ENCODE data around the gene DNMT3B.

DNA sequence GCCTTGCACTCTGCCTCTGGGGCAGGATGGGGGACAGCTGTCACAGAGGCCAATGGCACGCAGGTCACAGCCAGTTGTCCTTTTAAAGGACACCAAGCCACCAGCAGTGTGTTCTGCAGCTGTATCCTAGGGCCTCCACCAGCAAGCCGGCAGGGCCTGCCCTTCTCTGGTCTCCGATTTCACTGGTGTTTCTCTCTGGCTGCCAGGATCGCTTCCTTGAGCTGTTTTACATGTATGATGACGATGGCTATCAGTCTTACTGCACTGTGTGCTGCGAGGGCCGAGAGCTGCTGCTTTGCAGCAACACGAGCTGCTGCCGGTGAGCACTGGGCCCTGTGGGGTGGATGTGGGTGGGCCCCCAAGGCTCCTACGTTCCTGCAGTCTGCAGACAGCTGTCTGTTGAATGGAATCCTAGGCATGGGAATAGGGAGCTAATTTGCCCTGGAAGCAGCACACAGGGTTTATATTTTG, 34.8 kb downstream of the DNMT3B start:
- TF ChIP-seq, protein P1, sequence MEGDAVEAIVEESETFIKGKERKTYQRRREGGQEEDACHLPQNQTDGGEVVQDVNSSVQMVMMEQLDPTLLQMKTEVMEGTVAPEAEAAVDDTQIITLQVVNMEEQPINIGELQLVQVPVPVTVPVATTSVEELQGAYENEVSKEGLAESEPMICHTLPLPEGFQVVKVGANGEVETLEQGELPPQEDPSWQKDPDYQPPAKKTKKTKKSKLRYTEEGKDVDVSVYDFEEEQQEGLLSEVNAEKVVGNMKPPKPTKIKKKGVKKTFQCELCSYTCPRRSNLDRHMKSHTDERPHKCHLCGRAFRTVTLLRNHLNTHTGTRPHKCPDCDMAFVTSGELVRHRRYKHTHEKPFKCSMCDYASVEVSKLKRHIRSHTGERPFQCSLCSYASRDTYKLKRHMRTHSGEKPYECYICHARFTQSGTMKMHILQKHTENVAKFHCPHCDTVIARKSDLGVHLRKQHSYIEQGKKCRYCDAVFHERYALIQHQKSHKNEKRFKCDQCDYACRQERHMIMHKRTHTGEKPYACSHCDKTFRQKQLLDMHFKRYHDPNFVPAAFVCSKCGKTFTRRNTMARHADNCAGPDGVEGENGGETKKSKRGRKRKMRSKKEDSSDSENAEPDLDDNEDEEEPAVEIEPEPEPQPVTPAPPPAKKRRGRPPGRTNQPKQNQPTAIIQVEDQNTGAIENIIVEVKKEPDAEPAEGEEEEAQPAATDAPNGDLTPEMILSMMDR (IDR thresholded peaks at IDR 0.05; ENCODE audit: low read depth, low read length): no peak
- TF ChIP-seq, protein P2, sequence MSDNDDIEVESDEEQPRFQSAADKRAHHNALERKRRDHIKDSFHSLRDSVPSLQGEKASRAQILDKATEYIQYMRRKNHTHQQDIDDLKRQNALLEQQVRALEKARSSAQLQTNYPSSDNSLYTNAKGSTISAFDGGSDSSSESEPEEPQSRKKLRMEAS (IDR thresholded peaks at IDR 0.05; ENCODE audit: low read depth, low read length): no peak
